K562 (cell line): Measurements from ENCODE around the gene SKIC2. TPM values are rescaled to one million over a fixed set of nuclear protein-coding genes. Genes with fewer than 3 reads are reported as not detected.

Experiments
- ATAC-seq: fragments of 200-7000 bp; cut with Tn5 transposase; 3 replicates; pipeline ENCODE4 v1.9.1; 2020; ENCODE audit warnings: moderate library complexity
- BruUV-seq: library from RNA; stranded (reverse); fragments of 400-500 nt; replicated peaks from 2 replicates; lab custom pipeline; 2021; lab: Mats Ljungman, UMichigan
- CTCF ChIA-PET: fragments of 300-600 bp; formaldehyde crosslinking; extraction: SDS; loops from one replicate; lab custom pipeline; 2021; ENCODE audit warnings: low intra/inter-chr PET ratio; lab: Yijun Ruan, JAX
- POLR2A ChIA-PET: fragments of 300-600, 350-650 bp; sonication (Branson Sonifier 250); formaldehyde crosslinking; extraction: SDS; loops from one replicate; lab custom pipeline; 2021; ENCODE audit warnings: antibody characterized with exemption, inconsistent platforms; lab: Yijun Ruan, JAX
- DNase-seq, 4 experiments: peaks; one replicate each; pipeline versions ENCODE4 v3.0.0 to v3.0.0-alpha.2; 2011 to 2018; ENCODE audit warnings: low spot score in 3 of 4, mixed read lengths in 3 of 4; ENCODE audit errors: extremely low read depth in 1 of 4
- FAIRE-seq: peaks from 2 replicates; lab custom pipeline; 2011; peaks lifted over from hg19 to GRCh38; lab: Jason Lieb, UNC
- H2AFZ ChIP-seq: 2 replicates; pipeline ENCODE4 v1.6.0; 2011; ENCODE audit warnings: low read depth, low read length, control low read depth, inconsistent platforms
- H3K27ac ChIP-seq: fragments of 200-600 bp; 3 replicates; pipeline ENCODE4 v1.8.0; 2011; ENCODE audit warnings: low read depth, mild to moderate bottlenecking, control low read depth, inconsistent platforms, low read length, moderate library complexity, mixed read lengths; ENCODE audit errors: extremely low read depth
- H3K27me3 ChIP-seq, 2 experiments: fragments of 300-600 bp in 1 of 2; 2 replicates in 1 of 2; 3 replicates in 1 of 2; pipeline versions ENCODE4 v1.6.0 to v1.8.0; 2011; ENCODE audit warnings: inconsistent platforms in 2 of 2, low read length in 2 of 2, mild to moderate bottlenecking in 1 of 2, mixed read lengths in 1 of 2, moderate library complexity in 1 of 2; ENCODE audit not compliant: control insufficient read depth in 2 of 2, insufficient read depth in 2 of 2
- H3K36me3 ChIP-seq: fragments of 300-600 bp; 3 replicates; pipeline ENCODE4 v1.8.0; 2011; ENCODE audit warnings: mild to moderate bottlenecking, low read length, inconsistent platforms; ENCODE audit not compliant: control insufficient read depth, insufficient read depth
- H3K4me1 ChIP-seq, 2 experiments: fragments of 200-600 bp in 1 of 2; replicated peaks in 1 of 2; 2 replicates in 1 of 2; 3 replicates in 1 of 2; pipeline versions ENCODE4 v1.5.1 to v1.8.0; 2011; ENCODE audit warnings: inconsistent platforms in 2 of 2, low read length in 2 of 2, mild to moderate bottlenecking in 1 of 2, mixed read lengths in 1 of 2, moderate library complexity in 1 of 2; ENCODE audit not compliant: control insufficient read depth in 2 of 2, insufficient read depth in 2 of 2
- H3K4me2 ChIP-seq: 2 replicates; pipeline ENCODE4 v1.6.1; 2011; ENCODE audit warnings: low read length, control low read depth, inconsistent platforms, mixed read lengths; ENCODE audit not compliant: insufficient read depth
- H3K4me3 ChIP-seq: fragments of 200-600 bp; sonication (generic), shearing (Covaris generic); 2 replicates; pipeline ENCODE4 v1.5.1; 2016; ENCODE audit warnings: control low read depth, inconsistent platforms
- H3K79me2 ChIP-seq: fragments of 200-600 bp; 3 replicates; pipeline ENCODE4 v1.8.0; 2011; ENCODE audit warnings: low read length, inconsistent platforms; ENCODE audit not compliant: control insufficient read depth, insufficient read depth
- H3K9ac ChIP-seq, 2 experiments: 2 replicates each; pipeline versions ENCODE4 v1.6.0 to v1.6.1; 2011; ENCODE audit warnings: low read depth in 2 of 2, low read length in 2 of 2, control low read depth in 1 of 2, inconsistent platforms in 1 of 2, mild to moderate bottlenecking in 1 of 2, mixed read lengths in 1 of 2; ENCODE audit not compliant: insufficient read depth in 1 of 2
- H3K9me1 ChIP-seq: one replicate; pipeline ENCODE4 v1.6.0; 2011; ENCODE audit warnings: inconsistent platforms, mild to moderate bottlenecking, low read length, moderate library complexity; ENCODE audit not compliant: control insufficient read depth, insufficient read depth
- H3K9me3 ChIP-seq: replicated peaks from 2 replicates; pipeline ENCODE4 v1.5.1; 2011; ENCODE audit warnings: low read depth, low read length, inconsistent platforms; ENCODE audit not compliant: control insufficient read depth, insufficient read depth
- H4K20me1 ChIP-seq: replicated peaks from 2 replicates; pipeline ENCODE4 v1.6.1; 2011; ENCODE audit warnings: low read length, inconsistent platforms, mixed read lengths; ENCODE audit not compliant: control insufficient read depth, insufficient read depth
- EP400 ChIP-seq: fragments of 450-650 bp; IDR thresholded peaks from 2 replicates; pipeline ENCODE4 v1.6.1; 2017; ENCODE audit warnings: antibody characterized with exemption, mild to moderate bottlenecking, moderate library complexity
- ERF ChIP-seq: fragments of 450-650 bp; formaldehyde crosslinking; IDR thresholded peaks from 2 replicates; pipeline ENCODE4 v1.4.0; 2020; ENCODE audit warnings: mild to moderate bottlenecking, mixed read lengths
- FUS ChIP-seq: fragments of 200-400 bp; formaldehyde crosslinking; optimal IDR thresholded peaks from 2 replicates; pipeline ENCODE3; 2017; ENCODE audit warnings: low read depth, low read length
- MIER1 ChIP-seq: fragments of 450-650 bp; IDR thresholded peaks from 2 replicates; pipeline ENCODE4 v1.6.1; 2016; ENCODE audit warnings: antibody characterized with exemption, mild to moderate bottlenecking, low read depth
- MTA2 ChIP-seq: fragments of 450-650 bp; IDR thresholded peaks from 2 replicates; pipeline ENCODE4 v1.6.1; 2016; ENCODE audit warnings: low read depth
- NR2C1 ChIP-seq, 2 experiments: fragments of 450-650 bp; IDR thresholded peaks; 2 replicates each; pipeline ENCODE4 v1.6.1; 2017; ENCODE audit warnings: mild to moderate bottlenecking in 2 of 2, antibody characterized with exemption in 1 of 2, inconsistent platforms in 1 of 2, missing compliant biosample characterization in 1 of 2, missing genetic modification characterization in 1 of 2
- NR2C2 ChIP-seq, 2 experiments: fragments of 200-800 bp in 1 of 2; sonication (Bioruptor generic) in 1 of 2; sonication (generic) in 1 of 2; formaldehyde crosslinking in 1 of 2; IDR thresholded peaks; 2 replicates each; pipeline versions ENCODE4 v1.6.1 to v1.8.0; 2016 to 2022; ENCODE audit warnings: mild to moderate bottlenecking in 1 of 2, missing compliant biosample characterization in 1 of 2, missing genetic modification characterization in 1 of 2, missing genetic modification reagents in 1 of 2
- PTBP1 ChIP-seq: fragments of 200-400 bp; formaldehyde crosslinking; IDR thresholded peaks from 2 replicates; pipeline ENCODE4 v1.6.1; 2017; ENCODE audit warnings: low read depth, low read length
- RHOXF2B ChIP-seq: fragments of 250-450 bp; sonication (Bioruptor Pico); conservative IDR thresholded peaks from 2 replicates; pipeline ENCODE4 v1.5.1; 2021
- SIN3A ChIP-seq, 2 experiments: fragments of 150-350 bp in 1 of 2; IDR thresholded peaks; 2 replicates each; pipeline ENCODE4 v1.6.1; 2011 to 2016; ENCODE audit warnings: borderline replicate concordance in 2 of 2, low read depth in 2 of 2, low read length in 2 of 2, mild to moderate bottlenecking in 2 of 2, moderate library complexity in 2 of 2; ENCODE audit not compliant: control insufficient read depth in 1 of 2
- WGBS: fragments of 100-300 bp; shearing (Covaris generic); methylation state at CpG from one replicate; pipeline ENCODE4 v1.1.6; 2016; ENCODE audit warnings: low coverage, mixed read lengths; ENCODE audit not compliant: insufficient coverage; ENCODE audit errors: missing lambda C conversion rate; 5-methylcytosine and 5-hydroxymethylcytosine counted together
- in situ Hi-C: fragments of 300-500 bp; cut with MboI; formaldehyde crosslinking; loops from 4 replicates; pipeline ENCODE4 v1.15.0; 2018; ENCODE audit warnings: inconsistent platforms, mixed read lengths
- intact Hi-C: fragments of 100-400 bp; cut with micrococcal nuclease; formaldehyde crosslinking; loops from 2 replicates; pipeline ENCODE4 v1.14.2; 2022
- polyA plus RNA-seq, 8 experiments: library from polyadenylated mRNA; depleted of rRNA in 4 of 8; stranded (reverse) in 5 of 8; unstranded in 3 of 8; fragments of >200 nt; fragmentation: Nextera tagmentation in 2 of 8; fragmentation: Illumina TruSeq in 1 of 8; extraction: Ambion mirVana in 2 of 8; extraction: Trizol in 1 of 8; gene quantifications; 2 replicates each; pipeline versions ENCODE4 v1.2.1 to v1.2.3, GENCODE V29; 2011 to 2014; ENCODE audit warnings: inconsistent platforms in 1 of 8, missing spikeins in 1 of 8
- total RNA-seq, 7 experiments: library from RNA; depleted of rRNA in 6 of 7; stranded (reverse); fragments of >200 nt in 6 of 7; fragmentation: Illumina TruSeq in 2 of 7; extraction: Trizol in 2 of 7; gene quantifications; 2 replicates each; pipeline versions ENCODE4 v1.2.1 to v1.2.3, GENCODE V29; 2011 to 2021; ENCODE audit warnings: low replicate concordance in 1 of 7
- TF ChIP-seq, protein P1 (sequence below): fragments of 450-650 bp; formaldehyde crosslinking; IDR thresholded peaks from 2 replicates; pipeline ENCODE4 v1.4.0; 2022; ENCODE audit warnings: missing genetic modification characterization
- TF ChIP-seq, protein P2 (sequence below), 2 experiments: fragments of 450-650 bp; IDR thresholded peaks; 2 replicates each; pipeline ENCODE4 v1.6.1; 2018; ENCODE audit warnings: mild to moderate bottlenecking in 2 of 2, low read depth in 1 of 2; ENCODE audit not compliant: partially characterized antibody in 2 of 2
- TF ChIP-seq, protein P3 (sequence below): fragments of 450-650 bp; IDR thresholded peaks from 2 replicates; pipeline ENCODE4 v1.6.1; 2016; ENCODE audit warnings: low read depth, mild to moderate bottlenecking, moderate library complexity
- TF ChIP-seq, protein P4 (sequence below): sonication (generic); formaldehyde crosslinking; IDR thresholded peaks from 2 replicates; pipeline ENCODE4 v1.8.1; 2022; ENCODE audit warnings: missing genetic modification reagents

SKIC2 gene
- total and polyA plus RNA-seq, 9 of the 15 experiments (the other 6 are each of a cell fraction or from before 2014, with no cell fraction given), result 3.3 to 94.6 (median 38.8) TPM

DNA sequence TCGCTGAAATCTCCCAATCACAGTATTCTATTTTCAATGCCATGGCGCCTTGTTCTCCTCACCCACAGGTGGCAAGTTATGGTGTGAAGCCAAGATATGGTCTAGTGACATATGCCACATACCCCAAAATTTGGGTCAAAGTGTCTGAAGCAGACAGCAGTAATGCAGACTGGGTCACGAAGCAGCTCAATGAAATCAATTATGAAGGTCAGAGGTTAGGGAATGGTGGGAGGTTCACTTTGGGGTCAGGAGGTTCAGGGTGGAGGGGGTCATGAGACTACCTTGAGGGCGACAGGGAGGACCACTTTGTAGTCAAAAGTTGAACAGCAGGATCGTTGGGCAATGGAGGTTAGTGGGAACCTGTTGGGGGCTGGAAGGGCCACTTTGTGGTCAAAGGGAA lies 10.7 kb upstream of the SKIC2 start:
- intact Hi-C loops (loop anchor here (5.0 kb wide), 1 partner anchor 46 kb away; the partner anchor contains the start of gene ZBTB12), in situ Hi-C loops (no loop called here)
- Histone ChIP-seq H3K9me1 (peaks cover 7% of the 10 kb centered on the region), H4K20me1 (no peaks in the 10 kb centered on the region), H3K9ac (no peak overlapping the region), H3K4me2 (peak overlapping the region; percentile 66), H3K9me3 (no peaks in the 10 kb centered on the region), H3K27me3 (peaks cover 2 to 16% of the 10 kb centered on the region in 2 experiments; a peak in 3 of 5 replicates), H3K27ac (peak overlapping the region; percentile 59; the same call in 2 of the 3 replicates), H3K36me3 (peaks cover 26% of the 10 kb centered on the region), H3K4me3 (no peak overlapping the region), H3K4me1 (peaks cover 16 to 24% of the 10 kb centered on the region in 2 experiments), H3K79me2 (no peaks in the 10 kb centered on the region), H2AFZ (no peak overlapping the region)
- DNase-seq (no peak), FAIRE-seq (no peak), ATAC-seq (no peak)
- WGBS, result 61% methylated on average over 5 of the region's 5 CpGs
- POLR2A ChIA-PET, result interaction anchor here (1.0 to 2.4 kb wide), 6 partner anchors 8 to 121 kb away, joined by 3 to 16 read pairs (median 4); partner anchors contain the start of genes HSPA1B, NELFE and SKIC2
- CTCF ChIA-PET, result no interaction called here
- BruUV-seq, result no TSS peak
- peak; percentile 61; the same call in 1 of the 2 replicates for TF ChIP-seq NR2C2 (CRISPR knock-in tag; IDR thresholded peaks at IDR 0.05)
- peak; percentile 81; the same call in 1 of the 2 replicates for TF ChIP-seq NR2C2 (tag; IDR thresholded peaks at IDR 0.05)
- no peak for TF ChIP-seq PTBP1
- 0 out of 2 replicates have a peak, but pooled peaks have one; percentile 14 for TF ChIP-seq MTA2
- TF ChIP-seq, protein P1, sequence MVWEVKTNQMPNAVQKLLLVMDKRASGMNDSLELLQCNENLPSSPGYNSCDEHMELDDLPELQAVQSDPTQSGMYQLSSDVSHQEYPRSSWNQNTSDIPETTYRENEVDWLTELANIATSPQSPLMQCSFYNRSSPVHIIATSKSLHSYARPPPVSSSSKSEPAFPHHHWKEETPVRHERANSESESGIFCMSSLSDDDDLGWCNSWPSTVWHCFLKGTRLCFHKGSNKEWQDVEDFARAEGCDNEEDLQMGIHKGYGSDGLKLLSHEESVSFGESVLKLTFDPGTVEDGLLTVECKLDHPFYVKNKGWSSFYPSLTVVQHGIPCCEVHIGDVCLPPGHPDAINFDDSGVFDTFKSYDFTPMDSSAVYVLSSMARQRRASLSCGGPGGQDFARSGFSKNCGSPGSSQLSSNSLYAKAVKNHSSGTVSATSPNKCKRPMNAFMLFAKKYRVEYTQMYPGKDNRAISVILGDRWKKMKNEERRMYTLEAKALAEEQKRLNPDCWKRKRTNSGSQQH (CRISPR knock-in tag), result no peak
- TF ChIP-seq, protein P2, sequence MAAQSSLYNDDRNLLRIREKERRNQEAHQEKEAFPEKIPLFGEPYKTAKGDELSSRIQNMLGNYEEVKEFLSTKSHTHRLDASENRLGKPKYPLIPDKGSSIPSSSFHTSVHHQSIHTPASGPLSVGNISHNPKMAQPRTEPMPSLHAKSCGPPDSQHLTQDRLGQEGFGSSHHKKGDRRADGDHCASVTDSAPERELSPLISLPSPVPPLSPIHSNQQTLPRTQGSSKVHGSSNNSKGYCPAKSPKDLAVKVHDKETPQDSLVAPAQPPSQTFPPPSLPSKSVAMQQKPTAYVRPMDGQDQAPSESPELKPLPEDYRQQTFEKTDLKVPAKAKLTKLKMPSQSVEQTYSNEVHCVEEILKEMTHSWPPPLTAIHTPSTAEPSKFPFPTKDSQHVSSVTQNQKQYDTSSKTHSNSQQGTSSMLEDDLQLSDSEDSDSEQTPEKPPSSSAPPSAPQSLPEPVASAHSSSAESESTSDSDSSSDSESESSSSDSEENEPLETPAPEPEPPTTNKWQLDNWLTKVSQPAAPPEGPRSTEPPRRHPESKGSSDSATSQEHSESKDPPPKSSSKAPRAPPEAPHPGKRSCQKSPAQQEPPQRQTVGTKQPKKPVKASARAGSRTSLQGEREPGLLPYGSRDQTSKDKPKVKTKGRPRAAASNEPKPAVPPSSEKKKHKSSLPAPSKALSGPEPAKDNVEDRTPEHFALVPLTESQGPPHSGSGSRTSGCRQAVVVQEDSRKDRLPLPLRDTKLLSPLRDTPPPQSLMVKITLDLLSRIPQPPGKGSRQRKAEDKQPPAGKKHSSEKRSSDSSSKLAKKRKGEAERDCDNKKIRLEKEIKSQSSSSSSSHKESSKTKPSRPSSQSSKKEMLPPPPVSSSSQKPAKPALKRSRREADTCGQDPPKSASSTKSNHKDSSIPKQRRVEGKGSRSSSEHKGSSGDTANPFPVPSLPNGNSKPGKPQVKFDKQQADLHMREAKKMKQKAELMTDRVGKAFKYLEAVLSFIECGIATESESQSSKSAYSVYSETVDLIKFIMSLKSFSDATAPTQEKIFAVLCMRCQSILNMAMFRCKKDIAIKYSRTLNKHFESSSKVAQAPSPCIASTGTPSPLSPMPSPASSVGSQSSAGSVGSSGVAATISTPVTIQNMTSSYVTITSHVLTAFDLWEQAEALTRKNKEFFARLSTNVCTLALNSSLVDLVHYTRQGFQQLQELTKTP (IDR thresholded peaks at IDR 0.05; ENCODE audit: low read depth in 1 of 2, partially characterized antibody in 2 of 2), result peak in 1 of 2 experiments; percentile 17
- no peak for TF ChIP-seq EP400
- peak; percentile 41; the same call in 1 of the 2 replicates for TF ChIP-seq ERF (CRISPR knock-in tag)
- no peak for TF ChIP-seq FUS
- TF ChIP-seq SIN3A (IDR thresholded peaks at IDR 0.05; ENCODE audit: borderline replicate concordance in 2 of 2, control insufficient read depth in 1 of 2, low read depth in 2 of 2, low read length in 2 of 2), result no peak
- TF ChIP-seq MIER1, result no peak
- TF ChIP-seq, protein P3, sequence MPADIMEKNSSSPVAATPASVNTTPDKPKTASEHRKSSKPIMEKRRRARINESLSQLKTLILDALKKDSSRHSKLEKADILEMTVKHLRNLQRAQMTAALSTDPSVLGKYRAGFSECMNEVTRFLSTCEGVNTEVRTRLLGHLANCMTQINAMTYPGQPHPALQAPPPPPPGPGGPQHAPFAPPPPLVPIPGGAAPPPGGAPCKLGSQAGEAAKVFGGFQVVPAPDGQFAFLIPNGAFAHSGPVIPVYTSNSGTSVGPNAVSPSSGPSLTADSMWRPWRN, result no peak
- TF ChIP-seq NR2C1 (IDR thresholded peaks at IDR 0.05), result peak; percentile 72
- peak; percentile 61 for TF ChIP-seq NR2C1 (tag; IDR thresholded peaks at IDR 0.05)
- TF ChIP-seq, protein P4, sequence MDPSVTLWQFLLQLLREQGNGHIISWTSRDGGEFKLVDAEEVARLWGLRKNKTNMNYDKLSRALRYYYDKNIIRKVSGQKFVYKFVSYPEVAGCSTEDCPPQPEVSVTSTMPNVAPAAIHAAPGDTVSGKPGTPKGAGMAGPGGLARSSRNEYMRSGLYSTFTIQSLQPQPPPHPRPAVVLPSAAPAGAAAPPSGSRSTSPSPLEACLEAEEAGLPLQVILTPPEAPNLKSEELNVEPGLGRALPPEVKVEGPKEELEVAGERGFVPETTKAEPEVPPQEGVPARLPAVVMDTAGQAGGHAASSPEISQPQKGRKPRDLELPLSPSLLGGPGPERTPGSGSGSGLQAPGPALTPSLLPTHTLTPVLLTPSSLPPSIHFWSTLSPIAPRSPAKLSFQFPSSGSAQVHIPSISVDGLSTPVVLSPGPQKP (CRISPR knock-in tag), result no peak
- TF ChIP-seq RHOXF2B (CRISPR knock-in tag), result no peak
